HG02571 (cell line): ENCODE measurements around the gene HSPA8.
"Not testable (repeated sequence)": the region's sequence is repeated elsewhere in the genome, so short reads cannot be mapped to it uniquely, and the experiment has no call there.

ENCODE experiments used
- ATAC-seq: cut with Tn5 transposase; IDR thresholded peaks from one replicate; pipeline ENCODE4 v1.9.1; 2021; ENCODE audit warnings: mild to moderate bottlenecking, moderate library complexity; ENCODE audit not compliant: unreplicated experiment

The HSPA8 gene

GRCh38 chr11:123072762-123073161 is 10.8 kb upstream of the HSPA8 start:
- no peak for ATAC-seq

- no peak for ATAC-seq
These were observed 10.4 kb upstream of the HSPA8 start for GRCh38 chr11:123072332-123072761.

GRCh38 chr11:123069908-123070821 is 8.2 kb upstream of the HSPA8 start:
- peak; percentile 45 for ATAC-seq

GRCh38 chr11:123065621-123066020 is 3.7 kb upstream of the HSPA8 start:
- ATAC-seq: no peak

GRCh38 chr11:123063826-123064657 is 2.1 kb upstream of the HSPA8 start:
- no peak for ATAC-seq

- peak; percentile 1 for ATAC-seq
These were observed 1.2 kb upstream of the HSPA8 start for GRCh38 chr11:123062892-123063825.

GRCh38 chr11:123062158-123062891 is 389 bp upstream of the HSPA8 start:
- ATAC-seq: peak; percentile 84

GRCh38 chr11:123060277-123061000 is 1.5 kb downstream of the HSPA8 start:
- no peak for ATAC-seq

GRCh38 chr11:123059041-123059920 is 2.7 kb downstream of the HSPA8 start:
- ATAC-seq: not testable (repeated sequence)

- no peak for ATAC-seq
These were observed 4.2 kb downstream of the HSPA8 start for GRCh38 chr11:123057661-123058305.

GRCh38 chr11:123056835-123057491 is 5.0 kb downstream of the HSPA8 start:
- no peak for ATAC-seq

GRCh38 chr11:123055191-123055901 is 6.6 kb downstream of the HSPA8 start:
- ATAC-seq: no peak

GRCh38 chr11:123054301-123055065 is 7.5 kb downstream of the HSPA8 start:
- no peak for ATAC-seq

GRCh38 chr11:123052901-123053721 is 8.8 kb downstream of the HSPA8 start:
- no peak for ATAC-seq

- no peak for ATAC-seq
These were observed 10.3 kb downstream of the HSPA8 start for GRCh38 chr11:123051634-123052033.
